Measurements from ENCODE around the gene CXCL14. TPM values are rescaled to one million over a fixed set of nuclear protein-coding genes. Genes with fewer than 3 reads are reported as not detected.
"Not testable (repeated sequence)": the region's sequence is repeated elsewhere in the genome, so short reads cannot be mapped to it uniquely, and the experiment has no call there.

The CXCL14 gene
- total RNA-seq, 1 experiment from 2014 or later, result not detected

GRCh38 chr5:135533334-135533733, 45.5 kb downstream of the CXCL14 start:
- CTCF ChIA-PET, result interaction anchor here (1.2 to 2.0 kb wide), 2 partner anchors 28 to 67 kb away, joined by 3 to 5 read pairs; no protein-coding TSS in a partner anchor
- H3K27ac Mint-ChIP-seq (ENCODE audit: unreplicated experiment), result no peak overlapping the region

GRCh38 chr5:135529576-135529975, 49.2 kb downstream of the CXCL14 start:
- peaks cover 18% of the 10 kb centered on the region for H3K9me3 Mint-ChIP-seq (ENCODE audit: unreplicated experiment)
- intact Hi-C loops (cut with micrococcal nuclease; ENCODE audit: unreplicated experiment); DNase-seq; H3K9me3 ChIP-seq; H3K4me3 Mint-ChIP-seq (ENCODE audit: unreplicated experiment); H3K36me3 Mint-ChIP-seq (ENCODE audit: insufficient read depth, unreplicated experiment); POLR2A ChIA-PET; BruUV-seq (replicated peaks); H3K27ac Mint-ChIP-seq (ENCODE audit: unreplicated experiment); H3K4me1 Mint-ChIP-seq (ENCODE audit: low read depth, unreplicated experiment); CTCF ChIA-PET; H3K4me3 ChIP-seq (ENCODE audit: low read depth, low read length); H3K36me3 ChIP-seq (ENCODE audit: control insufficient read depth, insufficient read depth, low read length); H3K27me3 ChIP-seq (replicated peaks; ENCODE audit: control insufficient read depth, insufficient read depth, low read length); H3K4me1 ChIP-seq: not testable (repeated sequence)
- peaks cover 22% of the 10 kb centered on the region for H3K27me3 Mint-ChIP-seq (ENCODE audit: insufficient read depth, unreplicated experiment)

More at GRCh38 chr5:135533334-135533733, 45.5 kb downstream of the CXCL14 start:
- no peak overlapping the region for H3K4me3 Mint-ChIP-seq (ENCODE audit: unreplicated experiment)
- Histone ChIP-seq H3K36me3 (ENCODE audit: control insufficient read depth, insufficient read depth, low read length) (no peaks in the 10 kb centered on the region), H3K4me1 (no peaks in the 10 kb centered on the region), H3K27me3 (replicated peaks; ENCODE audit: control insufficient read depth, insufficient read depth, low read length) (no peaks in the 10 kb centered on the region; the same call in 1 of the 2 replicates), H3K9me3 (peaks cover 6% of the 10 kb centered on the region), H3K4me3 (ENCODE audit: low read depth, low read length) (no peak overlapping the region)
- peaks cover 29% of the 10 kb centered on the region for H3K27me3 Mint-ChIP-seq (ENCODE audit: insufficient read depth, unreplicated experiment)
- no peaks in the 10 kb centered on the region for H3K36me3 Mint-ChIP-seq (ENCODE audit: insufficient read depth, unreplicated experiment)
- H3K4me1 Mint-ChIP-seq (ENCODE audit: low read depth, unreplicated experiment), result no peaks in the 10 kb centered on the region
- H3K9me3 Mint-ChIP-seq (ENCODE audit: unreplicated experiment), result peaks cover 11% of the 10 kb centered on the region
- intact Hi-C loops (cut with micrococcal nuclease; ENCODE audit: unreplicated experiment), result no loop called here
- POLR2A ChIA-PET, result no interaction called here
- no peak for DNase-seq
- BruUV-seq (replicated peaks), result no TSS peak
- TF ChIP-seq CTCF (IDR thresholded peaks at IDR 0.05; ENCODE audit: insufficient read depth in 1 of 2, low read depth in 1 of 2, low read length in 1 of 2, severe bottlenecking in 1 of 2, unreplicated experiment in 1 of 2), result no peak

- Mint-ChIP-seq H3K27me3 (ENCODE audit: insufficient read depth, unreplicated experiment) (peaks cover 21% of the 10 kb centered on the region), H3K4me3 (ENCODE audit: unreplicated experiment) (no peak overlapping the region), H3K4me1 (ENCODE audit: low read depth, unreplicated experiment) (no peaks in the 10 kb centered on the region), H3K9me3 (ENCODE audit: unreplicated experiment) (peaks cover 25% of the 10 kb centered on the region), H3K27ac (ENCODE audit: unreplicated experiment) (no peak overlapping the region), H3K36me3 (ENCODE audit: insufficient read depth, unreplicated experiment) (no peaks in the 10 kb centered on the region)
- ChIA-PET POLR2A (no interaction called here), CTCF (no interaction called here)
- no peak for TF ChIP-seq CTCF (IDR thresholded peaks at IDR 0.05; ENCODE audit: insufficient read depth in 1 of 2, low read depth in 1 of 2, low read length in 1 of 2, severe bottlenecking in 1 of 2, unreplicated experiment in 1 of 2)
- Histone ChIP-seq H3K4me1 (no peaks in the 10 kb centered on the region), H3K36me3 (ENCODE audit: control insufficient read depth, insufficient read depth, low read length) (no peaks in the 10 kb centered on the region), H3K9me3 (peaks cover 17% of the 10 kb centered on the region), H3K27me3 (replicated peaks; ENCODE audit: control insufficient read depth, insufficient read depth, low read length) (no peaks in the 10 kb centered on the region), H3K4me3 (ENCODE audit: low read depth, low read length) (no peak overlapping the region)
- DNase-seq, result no peak
- no TSS peak for BruUV-seq (replicated peaks)
- intact Hi-C loops (cut with micrococcal nuclease; ENCODE audit: unreplicated experiment), result no loop called here
Observed at GRCh38 chr5:135526924-135527323, 51.9 kb downstream of the CXCL14 start.

- no peaks in the 10 kb centered on the region for H3K4me1 ChIP-seq
- no peaks in the 10 kb centered on the region for H3K36me3 ChIP-seq (ENCODE audit: control insufficient read depth, insufficient read depth, low read length)
- ChIA-PET POLR2A (no interaction called here), CTCF (no interaction called here)
- Mint-ChIP-seq H3K4me3 (ENCODE audit: unreplicated experiment) (no peak overlapping the region), H3K36me3 (ENCODE audit: insufficient read depth, unreplicated experiment) (no peaks in the 10 kb centered on the region), H3K27ac (ENCODE audit: unreplicated experiment) (no peak overlapping the region), H3K9me3 (ENCODE audit: unreplicated experiment) (peaks cover 50% of the 10 kb centered on the region), H3K4me1 (ENCODE audit: low read depth, unreplicated experiment) (no peaks in the 10 kb centered on the region), H3K27me3 (ENCODE audit: insufficient read depth, unreplicated experiment) (peaks cover 36% of the 10 kb centered on the region)
- DNase-seq, result no peak
- H3K4me3 ChIP-seq (ENCODE audit: low read depth, low read length), result no peak overlapping the region
- intact Hi-C loops (cut with micrococcal nuclease; ENCODE audit: unreplicated experiment), result no loop called here
- TF ChIP-seq CTCF (IDR thresholded peaks at IDR 0.05; ENCODE audit: insufficient read depth in 1 of 2, low read depth in 1 of 2, low read length in 1 of 2, severe bottlenecking in 1 of 2, unreplicated experiment in 1 of 2), result no peak
- no TSS peak for BruUV-seq (replicated peaks)
- no peaks in the 10 kb centered on the region for H3K27me3 ChIP-seq (replicated peaks; ENCODE audit: control insufficient read depth, insufficient read depth, low read length)
- peaks cover 20% of the 10 kb centered on the region for H3K9me3 ChIP-seq
Observed at GRCh38 chr5:135521964-135522363, 56.8 kb downstream of the CXCL14 start.
